Stimulated activated naive B cell treated with anti-CD40 and anti-IgM and Interleukin-4, amounts not matched to agents 10 μg/mL and 1 μg/mL and 100 μg/mL, for 72 hours (primary cell): ENCODE measurements around the gene OR8D2.
"Not testable (repeated sequence)": the region's sequence is repeated elsewhere in the genome, so short reads cannot be mapped to it uniquely, and the experiment has no call there.

ENCODE experiments used
- ATAC-seq, 2 donors: fragments of 150-1000 bp; cut with Tn5 transposase; replicated peaks; 2 replicates each; pipeline ENCODE4 v1.10.0; 2021; ENCODE audit warnings: moderate library complexity in 1 of 2
- DNase-seq: peaks from one replicate; pipeline ENCODE4 v3.0.0; 2021
- H3K27ac Mint-ChIP-seq: one replicate; pipeline ENCODE4 v1.8.0; 2022; ENCODE audit warnings: mild to moderate bottlenecking, mixed read lengths
- H3K27me3 Mint-ChIP-seq, 2 donors: one replicate each; pipeline ENCODE4 v1.8.0; 2022; ENCODE audit warnings: mixed read lengths in 2 of 2
- H3K36me3 Mint-ChIP-seq, 2 donors: one replicate each; pipeline ENCODE4 v1.8.0; 2022; ENCODE audit warnings: mixed read lengths in 2 of 2, mild to moderate bottlenecking in 1 of 2
- H3K4me1 Mint-ChIP-seq, 2 donors: one replicate each; pipeline ENCODE4 v1.8.0; 2022; ENCODE audit warnings: mixed read lengths in 2 of 2, mild to moderate bottlenecking in 1 of 2
- H3K4me3 Mint-ChIP-seq, 2 donors: one replicate each; pipeline ENCODE4 v1.8.0; 2022; ENCODE audit warnings: mild to moderate bottlenecking in 2 of 2, mixed read lengths in 2 of 2, moderate library complexity in 1 of 2
- H3K9me3 Mint-ChIP-seq, 2 donors: one replicate each; pipeline ENCODE4 v1.8.0; 2022; ENCODE audit warnings: mixed read lengths in 2 of 2, mild to moderate bottlenecking in 1 of 2

OR8D2 gene

DNA sequence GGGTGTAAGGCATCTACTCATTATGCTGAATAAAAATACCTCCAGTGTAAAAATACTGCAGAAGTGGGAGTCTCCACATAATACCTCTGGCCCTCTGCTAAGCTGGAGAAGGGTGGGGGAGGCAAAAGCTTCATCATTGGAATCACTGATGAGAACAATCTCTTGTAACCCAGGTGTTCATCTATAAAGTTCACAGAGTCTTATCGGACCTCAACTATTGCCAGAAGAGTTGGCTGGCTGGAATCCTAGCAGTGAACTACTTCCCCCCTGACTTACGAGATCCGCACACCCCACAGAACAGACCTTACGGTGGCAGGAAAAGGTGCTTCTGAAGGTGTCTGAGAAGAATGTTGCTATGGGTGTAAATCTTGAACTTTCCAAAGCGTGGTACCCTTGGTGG is 8.7 kb downstream of the OR8D2 start:
- Mint-ChIP-seq H3K4me3 (no peak overlapping the region), H3K9me3 (no peaks in the 10 kb centered on the region), H3K36me3 (no peaks in the 10 kb centered on the region), H3K27ac (no peak overlapping the region), H3K27me3 (peaks cover 8% of the 10 kb centered on the region in 2 donors), H3K4me1 (no peaks in the 10 kb centered on the region)
- DNase-seq (no peak), ATAC-seq (no peak)

DNA sequence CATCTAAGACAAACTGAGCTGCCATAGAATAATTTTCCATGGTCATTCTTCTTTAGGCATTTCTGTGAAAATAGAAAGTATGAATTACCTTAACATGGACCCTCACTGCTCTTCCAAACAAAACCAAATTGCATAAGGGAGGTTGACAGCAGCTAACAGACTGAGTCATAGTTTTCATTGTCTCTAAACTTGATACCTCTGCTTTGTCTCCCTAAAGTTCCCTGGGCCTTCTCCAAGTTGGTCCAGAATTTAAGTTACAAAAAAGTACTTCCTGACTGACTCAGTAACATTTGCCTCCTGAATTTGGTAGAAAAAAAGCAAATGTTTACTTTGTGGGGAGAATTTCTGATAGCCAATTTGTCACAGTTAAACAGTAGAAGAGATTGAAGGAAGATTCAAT is 9.3 kb downstream of the OR8D2 start:
- DNase-seq (no peak), ATAC-seq (no peak)
- peaks cover 8% of the 10 kb centered on the region in 2 donors for H3K27me3 Mint-ChIP-seq
- H3K27ac Mint-ChIP-seq = no peak overlapping the region
- no peaks in the 10 kb centered on the region for H3K36me3 Mint-ChIP-seq
- H3K9me3 Mint-ChIP-seq = no peaks in the 10 kb centered on the region
- no peaks in the 10 kb centered on the region for H3K4me1 Mint-ChIP-seq
- H3K4me3 Mint-ChIP-seq = no peak overlapping the region

DNA sequence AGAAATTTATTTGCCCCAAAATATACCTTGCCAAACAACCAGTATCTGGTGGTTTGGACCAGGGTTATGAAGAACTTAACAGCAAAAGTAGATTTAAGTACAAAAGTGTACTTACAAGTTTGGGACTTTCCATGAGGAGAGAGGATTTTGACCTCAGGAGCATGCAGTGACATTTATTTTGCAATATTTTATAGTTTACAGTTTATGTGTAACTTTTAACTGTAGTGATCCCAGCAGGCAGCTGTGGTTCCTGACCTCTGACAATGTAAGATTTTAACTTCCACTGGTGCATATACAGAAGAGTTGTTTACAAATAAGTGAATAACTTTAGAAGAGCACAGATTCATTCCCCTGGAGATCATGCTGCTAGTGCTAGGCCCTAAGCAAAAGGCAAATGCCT is 12.9 kb downstream of the OR8D2 start:
- Mint-ChIP-seq H3K27ac (no peak overlapping the region), H3K27me3 (peaks cover 0 to 8% of the 10 kb centered on the region in 2 donors), H3K36me3 (no peaks in the 10 kb centered on the region), H3K4me3 (no peak overlapping the region), H3K4me1 (no peaks in the 10 kb centered on the region), H3K9me3 (no peaks in the 10 kb centered on the region)
- ATAC-seq = no peak
- DNase-seq = no peak

DNA sequence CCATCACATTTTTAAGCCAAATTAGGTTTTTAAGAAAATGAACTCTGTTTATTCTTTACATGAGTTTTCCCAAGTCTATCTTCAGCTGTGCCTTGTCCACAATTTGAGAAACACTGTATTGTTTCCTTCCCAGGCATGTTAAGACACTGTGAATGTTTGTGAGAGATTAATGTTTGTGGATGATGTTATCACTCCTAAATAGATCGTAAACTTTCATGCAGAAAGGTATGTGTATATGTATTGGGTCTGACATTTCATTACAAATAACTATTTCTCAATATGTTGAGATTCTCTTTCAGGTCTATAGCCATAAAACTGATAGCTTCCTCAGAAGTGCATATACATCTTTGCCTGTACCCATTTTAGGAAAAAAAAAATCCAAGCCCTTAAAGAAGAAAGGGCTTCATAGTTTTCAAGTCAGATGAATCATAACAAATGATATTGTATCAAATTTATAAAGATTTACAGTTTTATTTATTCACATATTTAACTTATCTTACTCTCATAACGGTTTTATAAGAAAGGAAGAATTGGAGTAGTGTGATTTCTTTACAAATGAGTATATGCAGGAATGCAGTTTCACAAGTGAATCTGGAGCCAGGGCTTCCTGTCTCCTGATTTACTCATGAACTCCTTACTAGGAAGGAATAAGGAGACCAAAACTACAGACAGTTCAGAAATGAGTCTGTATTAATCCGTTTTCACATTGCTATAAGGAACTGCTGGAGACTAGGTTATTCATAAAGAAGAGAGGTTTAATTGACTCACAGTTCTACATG is 17.5 kb downstream of the OR8D2 start:
- H3K27me3 Mint-ChIP-seq = peaks cover 0 to 5% of the 10 kb centered on the region in 2 donors
- no peak overlapping the region for H3K4me3 Mint-ChIP-seq
- no peaks in the 10 kb centered on the region for H3K4me1 Mint-ChIP-seq
- no peak overlapping the region for H3K27ac Mint-ChIP-seq
- ATAC-seq = no peak
- DNase-seq = no peak
- H3K36me3 Mint-ChIP-seq = no peaks in the 10 kb centered on the region
- peaks cover 0 to 2% of the 10 kb centered on the region in 2 donors for H3K9me3 Mint-ChIP-seq

DNA sequence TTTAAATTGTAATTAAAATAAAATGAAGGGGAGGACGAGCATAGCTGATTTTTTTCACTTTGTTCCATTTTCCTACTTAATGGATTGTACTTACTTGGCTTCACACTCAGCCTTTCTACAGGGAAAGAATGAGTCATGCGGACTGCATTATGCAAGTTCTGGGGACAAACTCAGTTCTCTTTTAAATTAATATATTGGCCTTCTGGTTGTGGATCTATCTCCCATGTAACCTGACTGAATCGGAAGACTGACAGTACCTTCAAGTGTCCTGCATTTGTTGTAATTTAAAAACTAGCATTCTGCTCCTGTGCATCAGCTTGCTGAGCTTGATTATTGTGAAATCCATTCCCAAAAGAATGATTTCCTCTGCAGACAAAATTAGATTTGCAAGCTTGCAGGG is 18.4 kb downstream of the OR8D2 start:
- ATAC-seq = no peak
- no peaks in the 10 kb centered on the region for H3K4me1 Mint-ChIP-seq
- peaks cover 0 to 2% of the 10 kb centered on the region in 2 donors for H3K9me3 Mint-ChIP-seq
- no peaks in the 10 kb centered on the region for H3K36me3 Mint-ChIP-seq
- peaks cover 0 to 2% of the 10 kb centered on the region in 2 donors for H3K27me3 Mint-ChIP-seq
- H3K4me3 Mint-ChIP-seq = no peak overlapping the region
- no peak for DNase-seq
- H3K27ac Mint-ChIP-seq = no peak overlapping the region

DNA sequence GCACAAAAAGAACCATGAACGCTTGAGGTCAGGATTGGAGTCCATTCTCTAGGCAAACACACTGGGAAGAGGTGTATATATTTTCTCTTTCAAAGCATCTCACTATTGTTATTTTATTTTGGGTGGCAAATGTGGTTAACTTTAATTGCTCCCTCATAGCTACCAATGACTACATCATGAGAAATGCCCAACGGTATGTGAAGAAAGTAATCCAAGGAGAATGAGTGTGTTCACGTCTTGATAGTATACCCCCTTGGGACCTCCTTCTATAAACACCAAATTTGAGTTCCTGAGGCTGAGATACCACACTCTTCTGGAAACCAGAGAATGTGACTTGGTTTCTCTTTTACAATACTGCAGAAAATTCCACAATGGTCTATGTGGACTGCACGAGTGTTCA is 22.1 kb downstream of the OR8D2 start:
- H3K4me1 Mint-ChIP-seq = no peaks in the 10 kb centered on the region
- H3K9me3 Mint-ChIP-seq = peaks cover 0 to 2% of the 10 kb centered on the region in 2 donors
- H3K27me3 Mint-ChIP-seq = peaks cover 0 to 4% of the 10 kb centered on the region in 2 donors
- no peak overlapping the region for H3K27ac Mint-ChIP-seq
- no peak overlapping the region for H3K4me3 Mint-ChIP-seq
- DNase-seq (no peak), ATAC-seq (no peak)
- no peaks in the 10 kb centered on the region for H3K36me3 Mint-ChIP-seq

DNA sequence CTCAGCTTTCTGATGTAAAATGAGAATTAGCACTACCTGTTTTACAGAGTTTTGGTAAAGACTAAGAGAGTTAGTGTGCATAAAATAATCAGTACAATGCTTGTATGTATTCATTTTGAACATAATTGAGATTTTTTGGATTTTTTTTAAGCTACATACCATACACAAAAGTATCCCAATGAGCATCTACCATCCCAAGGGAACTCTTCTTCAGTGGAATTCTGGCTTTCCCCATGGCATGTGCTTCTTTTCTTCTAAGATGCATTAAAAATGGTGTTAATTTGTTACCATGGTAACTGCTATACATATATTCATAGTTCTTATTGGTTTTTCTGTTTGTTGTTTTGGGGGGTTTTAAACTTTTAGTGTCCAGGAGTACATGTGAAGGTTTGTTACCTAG is 24.0 kb downstream of the OR8D2 start:
- DNase-seq = no peak
- peaks cover 2 to 4% of the 10 kb centered on the region in 2 donors for H3K9me3 Mint-ChIP-seq
- no peak for ATAC-seq
- peaks cover 2 to 12% of the 10 kb centered on the region in 2 donors for H3K27me3 Mint-ChIP-seq
- no peaks in the 10 kb centered on the region for H3K36me3 Mint-ChIP-seq
- H3K4me1 Mint-ChIP-seq = no peaks in the 10 kb centered on the region
- H3K4me3 Mint-ChIP-seq = no peak overlapping the region
- H3K27ac Mint-ChIP-seq = no peak overlapping the region

DNA sequence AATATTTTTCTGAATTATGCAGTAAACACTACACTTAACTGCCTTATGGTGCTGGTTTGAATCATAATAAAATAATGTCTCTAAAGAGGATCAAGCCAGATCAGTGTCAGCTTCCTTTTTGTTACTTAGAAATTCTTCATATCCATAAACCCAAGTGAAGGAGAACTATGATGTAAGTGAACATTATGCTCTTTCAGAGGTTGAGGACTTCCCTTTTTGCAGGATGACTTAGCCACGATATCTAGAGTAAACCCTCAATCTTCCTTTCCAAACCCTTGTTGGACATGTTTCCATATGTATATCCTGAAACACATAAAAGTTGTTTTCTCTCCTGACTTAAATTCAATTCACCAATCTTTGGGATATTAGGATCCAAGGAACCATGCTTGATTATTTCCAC is 25.3 kb downstream of the OR8D2 start:
- Mint-ChIP-seq H3K27ac (no peak overlapping the region), H3K9me3 (peaks cover 2 to 9% of the 10 kb centered on the region in 2 donors), H3K27me3 (peaks cover 11 to 14% of the 10 kb centered on the region in 2 donors), H3K4me1 (no peaks in the 10 kb centered on the region), H3K4me3 (no peak overlapping the region), H3K36me3 (no peaks in the 10 kb centered on the region)
- ATAC-seq = no peak
- no peak for DNase-seq

DNA sequence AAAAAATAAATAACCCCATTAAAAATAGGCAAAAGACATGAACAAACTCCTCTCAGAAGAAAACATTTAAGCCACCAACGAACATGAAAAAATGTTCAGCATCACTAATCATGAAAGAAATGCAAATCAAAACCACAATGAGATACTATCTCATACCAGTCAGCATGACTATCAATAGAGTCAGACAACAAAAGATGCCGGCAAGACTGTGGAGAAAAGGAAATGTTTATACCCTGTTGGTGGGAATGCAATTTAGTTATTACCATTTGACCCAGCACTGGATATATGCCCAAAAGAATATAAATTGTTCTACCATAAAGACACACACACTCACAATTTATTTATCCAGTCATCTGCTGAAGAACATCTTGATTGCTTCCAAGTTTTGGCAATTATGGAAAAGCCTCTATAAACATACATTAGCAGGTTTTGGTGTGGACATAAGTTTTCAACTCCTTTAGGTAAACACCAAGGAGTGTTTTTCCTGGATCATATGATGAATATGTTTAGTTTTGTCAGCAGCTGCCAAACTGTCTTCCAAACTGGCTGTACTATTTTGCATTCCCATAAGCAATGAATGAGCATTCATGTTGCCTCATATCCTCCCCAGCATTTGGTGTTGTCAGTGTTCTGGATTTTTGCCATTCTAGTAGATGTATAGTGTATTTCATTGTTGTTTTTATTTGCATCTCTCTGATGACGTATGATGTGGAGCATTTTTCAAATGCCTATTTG is 34.2 kb downstream of the OR8D2 start:
- Mint-ChIP-seq H3K4me1 (no peaks in the 10 kb centered on the region), H3K4me3 (no peak overlapping the region), H3K27ac (no peak overlapping the region), H3K9me3 (peaks cover 18 to 24% of the 10 kb centered on the region in 2 donors), H3K36me3 (peaks cover 0 to 2% of the 10 kb centered on the region in 2 donors), H3K27me3 (peaks cover 4 to 12% of the 10 kb centered on the region in 2 donors)
- DNase-seq = no peak
- no peak for ATAC-seq

DNA sequence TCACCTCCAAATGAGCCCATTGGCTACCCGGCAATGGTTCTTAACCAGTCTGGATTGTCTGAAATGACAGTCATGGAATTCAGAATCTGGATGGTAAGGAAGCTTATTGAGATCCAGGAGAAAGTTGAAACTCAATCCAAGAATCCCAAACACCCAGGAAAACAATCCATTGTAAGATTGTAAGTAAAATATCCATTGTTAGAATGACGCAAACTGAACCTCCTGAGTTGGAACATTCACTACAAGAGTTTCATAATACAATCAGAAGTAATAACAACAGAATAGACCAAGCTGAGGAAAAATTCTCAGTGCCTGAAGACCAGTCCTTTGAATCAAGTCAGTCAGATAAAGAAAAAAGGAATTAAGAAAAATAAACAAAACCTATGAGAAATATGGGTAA is 41.7 kb downstream of the OR8D2 start:
- ATAC-seq (no peak), DNase-seq (no peak)
- H3K4me3 Mint-ChIP-seq = no peak overlapping the region
- H3K27me3 Mint-ChIP-seq = peaks cover 0 to 10% of the 10 kb centered on the region in 2 donors
- no peak overlapping the region for H3K27ac Mint-ChIP-seq
- H3K36me3 Mint-ChIP-seq = no peaks in the 10 kb centered on the region
- peaks cover 5 to 15% of the 10 kb centered on the region in 2 donors for H3K9me3 Mint-ChIP-seq
- no peaks in the 10 kb centered on the region for H3K4me1 Mint-ChIP-seq

DNA sequence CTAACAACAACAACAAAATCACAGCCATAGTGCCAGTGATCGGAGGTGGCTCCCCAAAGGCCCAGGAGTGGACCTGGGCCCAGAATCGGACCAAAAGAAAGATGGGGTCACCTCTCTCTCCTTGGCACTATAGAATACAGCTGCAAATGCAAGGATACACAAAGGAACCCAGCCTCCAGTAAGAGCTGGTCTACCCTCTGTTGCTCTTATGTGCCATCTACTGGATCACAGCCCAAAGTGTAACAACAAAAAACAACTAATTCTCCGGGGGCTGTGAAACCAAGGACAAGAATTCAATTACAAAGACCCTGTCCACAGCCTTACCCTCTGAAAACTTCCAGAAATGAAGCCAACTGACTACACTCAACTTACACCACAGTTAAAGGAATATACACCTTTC is 42.2 kb downstream of the OR8D2 start:
- Mint-ChIP-seq H3K4me1 (no peaks in the 10 kb centered on the region), H3K9me3 (peaks cover 5 to 13% of the 10 kb centered on the region in 2 donors), H3K36me3 (no peaks in the 10 kb centered on the region), H3K27ac (no peak overlapping the region), H3K4me3 (no peak overlapping the region), H3K27me3 (peaks cover 0 to 10% of the 10 kb centered on the region in 2 donors)
- ATAC-seq = no peak
- DNase-seq = no peak

DNA sequence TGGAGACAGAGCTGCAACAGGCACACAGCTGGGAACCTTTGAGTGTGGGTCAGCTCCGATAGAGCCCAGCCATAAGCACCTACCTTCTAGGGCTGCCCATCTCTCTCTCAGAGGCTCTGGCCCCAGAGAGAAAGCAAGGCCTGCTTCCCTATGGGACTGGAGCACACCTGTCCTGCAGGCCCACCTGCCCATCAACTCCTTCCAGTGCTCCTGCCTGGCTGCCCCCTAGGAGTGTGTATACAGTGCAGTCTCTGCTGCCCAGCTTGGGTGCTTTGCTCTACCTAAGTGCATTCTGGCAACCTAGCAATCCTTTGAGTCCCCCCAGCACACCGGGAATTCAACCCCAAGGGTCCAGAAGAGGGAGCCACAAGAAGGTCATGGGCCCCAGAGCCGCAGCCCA is 42.8 kb downstream of the OR8D2 start:
- H3K4me1 Mint-ChIP-seq = no peaks in the 10 kb centered on the region
- H3K9me3 Mint-ChIP-seq = peaks cover 5 to 13% of the 10 kb centered on the region in 2 donors
- no peaks in the 10 kb centered on the region for H3K36me3 Mint-ChIP-seq
- ATAC-seq = no peak
- H3K4me3 Mint-ChIP-seq = no peak overlapping the region
- H3K27ac Mint-ChIP-seq = no peak overlapping the region
- DNase-seq = no peak
- H3K27me3 Mint-ChIP-seq = peaks cover 0 to 10% of the 10 kb centered on the region in 2 donors

DNA sequence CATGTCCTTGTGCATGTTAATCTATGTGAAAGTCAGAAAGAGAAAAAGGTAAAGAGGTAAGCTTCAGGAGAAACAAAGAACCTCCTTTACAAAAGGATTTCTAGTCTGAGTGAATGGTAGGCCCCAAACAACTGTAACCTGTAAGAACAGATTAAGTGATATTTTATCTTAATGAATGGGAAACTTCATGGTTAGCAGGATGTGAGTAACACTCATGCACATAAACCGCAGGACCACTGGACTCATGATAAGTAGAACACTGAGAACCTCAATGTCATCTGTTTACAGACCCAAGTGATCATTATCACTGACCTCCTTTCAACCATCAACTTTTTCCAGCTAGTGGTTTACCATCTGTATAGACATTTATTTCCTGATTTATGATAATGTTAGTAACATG is 43.9 kb downstream of the OR8D2 start:
- no peak for DNase-seq

DNA sequence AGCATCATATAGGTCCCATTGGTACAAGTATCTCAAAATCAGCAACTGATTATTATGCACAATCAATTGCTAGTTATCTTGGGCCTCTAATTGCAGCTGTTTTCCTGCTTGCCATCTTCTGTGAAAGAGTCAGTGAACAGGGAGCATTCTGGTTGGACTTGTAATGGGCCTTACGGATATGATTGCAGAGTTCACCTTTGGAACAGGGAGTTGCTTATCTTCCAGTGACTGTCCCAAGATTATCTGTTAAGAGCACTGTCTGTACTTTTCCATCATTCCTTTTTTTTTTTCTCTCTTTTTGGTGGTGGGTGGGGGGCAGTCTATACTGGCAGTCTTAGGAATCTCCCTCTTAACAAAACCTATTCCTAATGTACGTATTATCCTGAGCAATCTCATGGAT is 46.0 kb downstream of the OR8D2 start:
- DNase-seq (no peak), ATAC-seq (no peak)
- Mint-ChIP-seq H3K4me3 (no peak overlapping the region), H3K27me3 (peaks cover 0 to 10% of the 10 kb centered on the region in 2 donors), H3K4me1 (no peaks in the 10 kb centered on the region), H3K27ac (no peak overlapping the region), H3K36me3 (no peaks in the 10 kb centered on the region), H3K9me3 (peaks cover 0 to 2% of the 10 kb centered on the region in 2 donors)

More for the DNA sequence above, 43.9 kb downstream of the OR8D2 start:
- ATAC-seq = no peak
- Mint-ChIP-seq H3K4me1 (no peaks in the 10 kb centered on the region), H3K4me3 (no peak overlapping the region), H3K27ac (no peak overlapping the region), H3K27me3 (peaks cover 0 to 10% of the 10 kb centered on the region in 2 donors), H3K36me3 (no peaks in the 10 kb centered on the region), H3K9me3 (peaks cover 0 to 6% of the 10 kb centered on the region in 2 donors)

DNA sequence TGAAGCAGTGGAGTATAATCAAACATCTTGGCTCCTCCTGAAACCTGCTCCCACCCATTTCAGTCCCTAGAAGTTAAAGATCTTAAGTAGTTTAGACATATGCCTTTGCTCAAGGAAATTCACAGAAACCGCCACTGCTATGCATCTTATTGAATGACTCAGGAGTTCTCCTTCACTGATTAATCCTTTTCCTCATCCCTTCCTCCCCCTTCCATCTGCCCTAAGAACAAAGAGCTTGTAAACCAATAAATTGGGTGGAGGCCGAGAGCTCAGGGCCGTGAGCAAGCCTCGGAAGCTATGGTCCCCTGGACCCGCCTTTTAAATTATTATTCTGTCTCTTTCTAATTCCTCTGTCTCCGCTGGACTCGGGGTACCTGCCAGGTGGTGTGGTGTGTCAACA is 49.1 kb downstream of the OR8D2 start:
- H3K27ac Mint-ChIP-seq, H3K4me3 Mint-ChIP-seq, DNase-seq, H3K27me3 Mint-ChIP-seq, H3K9me3 Mint-ChIP-seq, ATAC-seq, H3K4me1 Mint-ChIP-seq, H3K36me3 Mint-ChIP-seq: not testable (repeated sequence)
